Mammary epithelial cell (primary cell): ENCODE measurements around the gene POLR3E.

Experiments
- EZH2 ChIP-seq: IDR thresholded peaks from 2 replicates; pipeline ENCODE4 v1.6.1; 2012; ENCODE audit warnings: low read length, inconsistent platforms, borderline replicate concordance
- TF ChIP-seq, protein P1 (sequence below), 2 donors: IDR thresholded peaks in 1 of 2; conservative IDR thresholded peaks in 1 of 2; 2 replicates each; pipeline ENCODE4 v1.5.1; 2011 to 2012; ENCODE audit warnings: inconsistent platforms in 2 of 2, low read length in 2 of 2, mild to moderate bottlenecking in 2 of 2, control low read depth in 1 of 2, low read depth in 1 of 2; ENCODE audit not compliant: insufficient read depth in 1 of 2; ENCODE audit errors: extremely low read depth in 1 of 2

DNA sequence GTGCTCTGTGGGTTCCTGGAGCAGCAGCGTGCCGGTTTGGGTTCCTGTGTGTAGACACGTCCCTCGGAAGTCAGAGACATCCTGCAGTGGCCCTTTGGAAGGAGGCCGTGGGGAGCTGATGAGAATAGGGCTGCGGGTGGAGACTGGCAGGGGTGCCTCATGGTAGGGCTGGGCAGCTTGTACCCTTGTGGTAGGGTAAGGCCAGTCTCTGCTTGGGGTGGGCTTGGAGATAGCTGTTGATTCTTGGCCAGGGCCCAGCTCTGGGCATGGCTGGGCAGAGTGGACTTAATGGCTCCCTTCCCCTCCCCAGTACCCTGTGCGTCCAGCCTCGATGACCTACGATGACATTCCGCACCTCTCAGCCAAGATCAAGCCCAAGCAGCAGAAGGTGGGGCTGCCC lies 10.6 kb downstream of the POLR3E start:
- TF ChIP-seq EZH2: no peak
- TF ChIP-seq, protein P1, sequence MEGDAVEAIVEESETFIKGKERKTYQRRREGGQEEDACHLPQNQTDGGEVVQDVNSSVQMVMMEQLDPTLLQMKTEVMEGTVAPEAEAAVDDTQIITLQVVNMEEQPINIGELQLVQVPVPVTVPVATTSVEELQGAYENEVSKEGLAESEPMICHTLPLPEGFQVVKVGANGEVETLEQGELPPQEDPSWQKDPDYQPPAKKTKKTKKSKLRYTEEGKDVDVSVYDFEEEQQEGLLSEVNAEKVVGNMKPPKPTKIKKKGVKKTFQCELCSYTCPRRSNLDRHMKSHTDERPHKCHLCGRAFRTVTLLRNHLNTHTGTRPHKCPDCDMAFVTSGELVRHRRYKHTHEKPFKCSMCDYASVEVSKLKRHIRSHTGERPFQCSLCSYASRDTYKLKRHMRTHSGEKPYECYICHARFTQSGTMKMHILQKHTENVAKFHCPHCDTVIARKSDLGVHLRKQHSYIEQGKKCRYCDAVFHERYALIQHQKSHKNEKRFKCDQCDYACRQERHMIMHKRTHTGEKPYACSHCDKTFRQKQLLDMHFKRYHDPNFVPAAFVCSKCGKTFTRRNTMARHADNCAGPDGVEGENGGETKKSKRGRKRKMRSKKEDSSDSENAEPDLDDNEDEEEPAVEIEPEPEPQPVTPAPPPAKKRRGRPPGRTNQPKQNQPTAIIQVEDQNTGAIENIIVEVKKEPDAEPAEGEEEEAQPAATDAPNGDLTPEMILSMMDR (conservative IDR thresholded peaks at IDR 0.05 in 1 of 2, IDR thresholded peaks at IDR 0.05 in 1 of 2; ENCODE audit: extremely low read depth in 1 of 2, insufficient read depth in 1 of 2, low read depth in 1 of 2, low read length in 2 of 2): no peak
